GM21526 (cell line): ENCODE results near the gene CD300LF.

Experiments used
- ATAC-seq: cut with Tn5 transposase; IDR thresholded peaks from one replicate; pipeline ENCODE4 v1.9.1; 2021; ENCODE audit warnings: moderate library complexity; ENCODE audit not compliant: unreplicated experiment, low FRiP score

The CD300LF gene

GRCh38 chr17:74647871-74648672 is 64.7 kb downstream of the CD300LF start:
- no peak for ATAC-seq

GRCh38 chr17:74646231-74646630 is 66.5 kb downstream of the CD300LF start:
- no peak for ATAC-seq

DNA sequence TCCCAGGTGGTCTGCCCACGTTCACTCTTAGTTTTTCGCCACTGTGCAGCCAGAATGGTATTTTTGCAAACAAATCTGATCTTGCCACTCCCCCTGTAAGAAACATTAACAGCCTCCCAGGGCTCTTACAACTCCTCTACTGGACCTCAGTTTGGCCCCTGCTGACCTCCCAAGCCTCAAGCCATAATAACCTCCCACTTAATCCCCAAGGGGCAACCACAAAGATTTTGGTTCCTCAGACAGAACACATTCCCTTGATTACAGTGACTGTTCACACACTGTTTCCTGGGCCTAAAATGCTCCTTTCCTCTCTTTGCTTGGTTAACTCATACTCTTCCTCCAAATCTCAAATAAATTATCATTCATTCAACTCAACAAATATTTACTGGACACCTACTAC is 67.7 kb downstream of the CD300LF start:
- no peak for ATAC-seq

DNA sequence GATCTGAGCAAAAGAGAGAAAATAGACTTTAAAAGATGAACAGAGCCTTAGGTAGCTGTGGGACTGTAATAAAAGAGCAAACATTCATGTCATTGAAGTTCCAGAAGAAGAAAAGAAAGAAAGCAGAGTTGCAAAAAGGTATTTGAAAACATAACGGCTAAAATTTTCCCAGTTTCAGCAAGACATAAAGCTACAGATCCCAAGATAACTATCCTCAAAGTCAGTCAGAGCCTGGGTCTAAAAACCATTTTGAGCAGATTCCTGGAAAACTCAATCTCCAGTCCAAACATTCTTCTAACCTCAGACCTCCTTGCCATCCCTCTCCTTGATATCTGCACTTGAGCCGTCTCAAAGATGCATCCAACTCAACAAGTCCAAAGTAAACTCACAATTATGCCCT is 68.3 kb downstream of the CD300LF start:
- no peak for ATAC-seq
